Transverse colon (tissue), 4 donors: Measurements from ENCODE around the gene ADCY1.

Experiments
- EP300 ChIP-seq: sonication (generic); formaldehyde crosslinking; IDR thresholded peaks from one replicate; pipeline ENCODE4 v1.6.1; 2017; ENCODE audit warnings: antibody characterized with exemption, low read depth
- POLR2A ChIP-seq: fragments of 450-650 bp; IDR thresholded peaks from one replicate; pipeline ENCODE4 v1.6.1; 2016; ENCODE audit warnings: antibody characterized with exemption, mild to moderate bottlenecking, moderate library complexity
- POLR2AphosphoS5 ChIP-seq, 3 donors: sonication (generic); formaldehyde crosslinking; IDR thresholded peaks; one replicate each; pipeline ENCODE4 v1.6.1; 2016; ENCODE audit warnings: antibody characterized with exemption in 3 of 3
- TF ChIP-seq, protein P1 (sequence below), 5 experiments: fragments of 200-600 bp in 3 of 5; fragments of 450-650 bp in 2 of 5; sonication (generic) in 3 of 5; IDR thresholded peaks; 1 replicate in 2 of 5; 2 replicates in 3 of 5; pipeline ENCODE4 v1.5.1; 2016 to 2017; ENCODE audit warnings: antibody characterized with exemption in 5 of 5, inconsistent platforms in 3 of 5, mild to moderate bottlenecking in 2 of 5, moderate library complexity in 1 of 5

DNA sequence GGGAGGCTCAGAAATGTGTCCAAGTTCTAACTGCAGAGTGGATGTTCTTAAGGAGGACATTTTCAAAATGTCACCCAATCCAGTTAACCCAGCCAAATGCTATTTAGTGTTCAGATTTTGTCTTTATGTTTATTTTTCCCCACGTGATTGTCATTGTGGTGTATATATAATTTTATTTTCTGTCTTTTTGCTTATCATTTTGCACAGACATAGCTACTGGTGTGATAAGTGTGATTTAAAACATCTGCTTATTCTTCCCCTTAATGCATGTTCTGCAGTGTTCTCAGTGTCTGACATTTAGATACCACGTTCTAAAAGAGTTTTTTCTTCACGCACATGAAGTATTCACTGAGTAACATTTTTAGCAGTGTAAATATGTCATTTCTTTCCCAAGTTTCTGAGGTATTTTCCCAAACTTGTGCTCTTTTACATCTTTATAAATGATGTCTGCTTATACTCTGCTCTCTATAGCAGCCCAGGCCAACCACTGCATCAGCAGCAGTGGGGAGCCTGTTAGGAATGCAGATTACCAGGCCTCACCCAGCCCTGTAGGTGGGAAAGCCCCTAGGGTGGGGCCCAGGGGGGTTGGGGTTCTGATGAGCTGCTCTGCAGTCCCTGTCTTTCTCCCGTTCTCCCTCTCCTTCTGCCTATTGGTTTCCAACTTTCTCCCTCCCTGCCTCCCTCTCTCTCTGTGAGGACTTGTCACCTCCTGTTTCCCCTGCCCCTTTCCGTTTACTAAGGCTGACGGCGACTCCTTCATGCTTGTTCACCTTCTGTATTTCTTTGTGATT, 20.8 kb downstream of the ADCY1 start:
- TF ChIP-seq POLR2A (no peak), EP300 (no peak), POLR2AphosphoS5 (IDR thresholded peaks at IDR 0.05) (no peak)
- TF ChIP-seq, protein P1, sequence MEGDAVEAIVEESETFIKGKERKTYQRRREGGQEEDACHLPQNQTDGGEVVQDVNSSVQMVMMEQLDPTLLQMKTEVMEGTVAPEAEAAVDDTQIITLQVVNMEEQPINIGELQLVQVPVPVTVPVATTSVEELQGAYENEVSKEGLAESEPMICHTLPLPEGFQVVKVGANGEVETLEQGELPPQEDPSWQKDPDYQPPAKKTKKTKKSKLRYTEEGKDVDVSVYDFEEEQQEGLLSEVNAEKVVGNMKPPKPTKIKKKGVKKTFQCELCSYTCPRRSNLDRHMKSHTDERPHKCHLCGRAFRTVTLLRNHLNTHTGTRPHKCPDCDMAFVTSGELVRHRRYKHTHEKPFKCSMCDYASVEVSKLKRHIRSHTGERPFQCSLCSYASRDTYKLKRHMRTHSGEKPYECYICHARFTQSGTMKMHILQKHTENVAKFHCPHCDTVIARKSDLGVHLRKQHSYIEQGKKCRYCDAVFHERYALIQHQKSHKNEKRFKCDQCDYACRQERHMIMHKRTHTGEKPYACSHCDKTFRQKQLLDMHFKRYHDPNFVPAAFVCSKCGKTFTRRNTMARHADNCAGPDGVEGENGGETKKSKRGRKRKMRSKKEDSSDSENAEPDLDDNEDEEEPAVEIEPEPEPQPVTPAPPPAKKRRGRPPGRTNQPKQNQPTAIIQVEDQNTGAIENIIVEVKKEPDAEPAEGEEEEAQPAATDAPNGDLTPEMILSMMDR (IDR thresholded peaks at IDR 0.05), result no peak
